GM19455 (cell line): ENCODE results near the gene GPR158.

Experiments
- ATAC-seq: cut with Tn5 transposase; IDR thresholded peaks from one replicate; pipeline ENCODE4 v1.9.1; 2021; ENCODE audit not compliant: unreplicated experiment

Gene GPR158

DNA sequence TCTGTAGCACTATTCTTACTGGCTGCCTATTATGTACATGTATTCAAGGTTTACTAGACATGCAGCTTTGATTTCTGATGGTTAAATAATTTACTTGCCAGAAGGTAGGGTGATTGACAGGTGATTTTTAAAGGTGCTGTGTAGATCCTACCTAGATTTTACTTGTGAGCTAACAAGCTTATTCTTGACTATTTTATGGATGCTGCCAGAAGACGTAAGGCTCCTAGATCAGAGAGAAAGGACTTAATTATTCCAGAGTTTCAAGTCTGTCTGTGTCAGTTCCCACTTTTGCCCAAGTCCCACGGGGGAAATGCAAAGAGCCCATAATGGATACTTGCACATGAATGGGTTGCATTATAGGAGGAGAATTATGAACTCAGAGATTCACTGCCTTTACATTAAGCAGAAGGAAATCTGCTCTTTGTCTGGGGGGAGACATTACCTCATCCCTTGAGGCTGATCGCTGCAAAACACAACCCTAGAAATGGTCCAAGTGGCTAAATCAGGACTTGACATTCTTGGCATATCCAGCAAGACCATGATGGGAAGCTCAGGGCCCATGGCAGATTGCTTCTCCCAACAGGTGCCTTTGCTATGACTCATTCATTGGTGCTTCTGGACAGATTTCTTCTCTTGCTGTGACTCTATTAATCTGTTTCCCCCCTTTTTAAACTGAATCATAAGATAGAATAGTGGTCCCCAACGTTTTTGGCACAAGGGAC lies 32.1 kb downstream of the GPR158 start:
- no peak for ATAC-seq

DNA sequence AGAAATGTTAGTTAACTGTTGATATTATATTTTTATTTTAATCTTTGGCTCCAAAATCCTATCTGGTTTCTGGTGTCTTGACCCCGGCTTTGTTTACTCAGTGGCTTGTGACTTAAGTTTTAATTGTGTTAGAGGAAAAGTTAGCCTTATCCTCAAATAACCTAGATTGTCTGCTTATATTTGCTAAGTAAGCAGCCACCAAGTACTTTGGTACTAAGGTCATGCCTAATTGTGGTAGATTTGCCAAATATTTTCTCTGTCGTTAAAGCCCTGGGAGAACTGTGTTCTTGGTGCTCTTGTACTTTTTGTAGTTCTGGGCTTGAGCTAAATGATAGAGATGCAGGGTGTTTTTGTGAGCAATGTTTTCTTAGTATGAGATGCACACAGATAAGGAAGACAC lies 34.8 kb downstream of the GPR158 start:
- ATAC-seq: no peak

DNA sequence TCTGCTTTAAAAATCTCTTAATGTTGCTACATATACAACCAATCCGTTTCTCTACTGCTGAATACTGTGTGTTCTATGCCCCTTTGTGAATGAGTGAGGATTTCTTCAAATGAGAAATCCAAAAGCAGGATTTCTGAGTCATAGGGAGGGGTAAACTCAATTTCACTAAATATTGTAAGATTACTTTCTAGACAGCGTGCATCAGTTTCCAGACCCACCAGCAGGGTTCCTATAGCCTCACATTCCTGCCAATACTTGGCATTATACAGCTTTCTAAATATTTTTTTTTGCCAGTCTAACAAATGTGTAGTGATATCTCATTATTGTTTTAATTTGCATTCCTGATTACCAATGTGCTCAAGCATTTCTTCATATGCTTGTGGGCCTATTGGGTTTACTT lies 35.5 kb downstream of the GPR158 start:
- no peak for ATAC-seq

DNA sequence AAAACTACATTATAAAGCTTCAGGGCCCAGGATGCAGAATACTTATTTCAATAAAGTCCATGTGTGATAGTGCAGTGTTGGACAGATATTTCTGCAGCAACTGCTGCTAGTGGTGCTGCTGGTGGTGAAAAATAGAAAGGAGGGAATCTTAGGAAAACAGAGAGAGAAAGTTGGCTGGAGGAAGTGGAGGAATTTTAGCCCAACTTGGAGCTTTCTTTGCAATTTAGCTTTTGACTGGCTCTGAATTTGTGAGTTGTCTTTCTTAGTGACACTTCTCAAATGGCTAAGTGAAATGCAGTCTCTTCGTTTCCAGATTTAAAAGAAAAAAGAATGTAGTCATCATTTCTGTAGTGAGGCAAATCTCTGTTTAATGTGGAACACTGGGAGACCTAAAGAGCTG lies 45.4 kb downstream of the GPR158 start:
- no peak for ATAC-seq

DNA sequence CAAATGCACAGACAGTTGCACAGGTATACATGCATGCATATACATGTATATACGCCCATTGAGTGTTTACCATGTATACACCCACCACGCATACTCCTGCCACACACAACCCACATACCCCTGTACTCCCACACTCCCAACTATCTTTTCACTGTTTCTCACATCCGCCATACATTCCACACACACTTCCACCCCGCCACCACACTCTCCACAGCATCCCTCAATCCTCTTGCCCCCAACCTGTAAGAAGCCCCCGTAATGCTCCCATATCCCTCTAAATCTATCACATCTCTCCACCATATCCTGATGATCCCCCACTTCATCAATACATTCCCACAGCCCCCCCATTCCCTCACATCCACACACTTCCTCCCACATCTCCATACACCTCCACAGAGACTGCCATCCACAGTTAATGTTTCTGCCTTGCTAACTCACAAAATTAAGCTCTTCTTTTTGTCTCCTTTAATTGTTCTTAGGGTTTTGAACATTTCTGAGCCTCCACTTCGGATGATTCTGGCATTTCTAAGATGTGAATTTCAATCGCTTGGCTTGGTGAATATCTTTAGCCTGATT lies 47.4 kb downstream of the GPR158 start:
- ATAC-seq: no peak

DNA sequence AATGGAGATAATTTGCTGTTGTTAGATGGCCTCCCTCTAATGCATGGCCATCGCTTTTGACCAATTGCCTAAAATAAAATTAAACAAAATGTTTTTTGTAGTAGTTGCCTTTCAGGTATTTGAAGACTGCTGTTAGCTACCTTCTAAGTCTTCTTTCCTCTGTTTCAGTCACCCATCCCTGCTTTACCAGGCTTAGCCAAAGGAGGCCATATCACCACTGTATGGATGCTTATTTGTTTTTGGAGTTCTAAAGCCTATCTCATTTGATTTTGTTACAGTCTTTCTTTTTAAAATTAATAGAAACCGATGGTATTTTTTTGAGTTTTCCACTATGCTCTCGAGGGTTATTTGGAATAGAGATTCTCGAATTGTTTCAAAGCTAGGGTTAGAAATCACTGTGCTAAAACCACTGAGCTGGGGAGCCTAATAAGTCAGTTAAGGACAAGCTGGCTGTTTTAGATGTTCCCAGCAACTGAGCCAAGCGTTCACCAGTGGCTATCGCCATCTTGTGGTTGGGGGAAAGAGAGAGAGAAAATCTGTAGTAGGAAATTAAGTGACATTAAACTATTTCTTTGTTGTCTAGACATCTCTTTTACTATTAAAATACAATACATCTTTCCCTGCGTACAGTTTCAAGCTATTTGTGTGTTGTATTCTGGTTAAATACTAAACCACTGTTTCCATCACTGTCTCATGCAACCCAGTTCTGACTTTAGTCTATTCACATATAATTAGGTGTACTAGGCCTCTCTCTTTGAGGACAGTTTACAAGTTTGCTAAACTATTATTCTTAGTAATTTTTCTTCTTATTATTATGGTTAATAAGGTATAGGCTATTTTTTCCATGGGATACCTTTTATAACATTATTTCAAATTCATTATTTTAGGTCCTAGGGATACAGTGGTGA lies 52.2 kb downstream of the GPR158 start:
- ATAC-seq: no peak

DNA sequence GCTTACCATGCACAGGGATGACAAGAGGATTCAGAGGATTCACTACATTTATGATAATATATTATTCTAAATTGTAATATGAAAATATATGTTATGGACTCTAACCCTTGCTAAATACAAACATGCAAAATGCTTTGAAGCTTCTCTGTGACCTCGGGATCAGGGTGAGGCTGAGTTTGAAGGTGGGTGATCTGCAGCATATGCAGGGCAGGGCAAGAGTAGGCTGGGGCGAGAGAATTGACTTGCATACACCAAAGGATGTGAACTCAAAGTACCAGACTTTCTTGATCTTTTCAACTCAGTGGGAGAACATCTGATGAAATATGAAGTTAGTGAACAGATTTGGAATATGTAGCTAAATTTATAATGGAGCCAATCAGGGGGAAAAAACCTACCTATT lies 57.0 kb downstream of the GPR158 start:
- no peak for ATAC-seq

DNA sequence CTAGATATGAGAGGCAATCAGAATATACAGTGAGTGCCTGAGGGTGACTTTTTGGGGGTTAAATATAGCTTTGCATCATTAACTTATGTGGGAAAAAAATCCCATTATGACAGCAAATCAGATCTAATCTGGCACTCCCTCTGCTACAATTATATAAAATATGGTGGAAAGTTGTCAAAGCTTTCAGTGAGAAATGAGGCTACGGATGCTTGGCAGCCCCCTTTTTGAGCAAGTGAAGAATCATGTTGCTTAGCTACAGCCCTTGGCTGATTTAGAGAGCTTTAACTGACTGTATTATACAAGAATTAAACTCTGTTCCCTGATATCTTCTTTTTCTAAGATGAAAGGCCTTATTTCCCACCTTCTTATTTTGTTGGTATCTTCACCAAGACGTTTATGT lies 57.4 kb downstream of the GPR158 start:
- ATAC-seq: no peak

DNA sequence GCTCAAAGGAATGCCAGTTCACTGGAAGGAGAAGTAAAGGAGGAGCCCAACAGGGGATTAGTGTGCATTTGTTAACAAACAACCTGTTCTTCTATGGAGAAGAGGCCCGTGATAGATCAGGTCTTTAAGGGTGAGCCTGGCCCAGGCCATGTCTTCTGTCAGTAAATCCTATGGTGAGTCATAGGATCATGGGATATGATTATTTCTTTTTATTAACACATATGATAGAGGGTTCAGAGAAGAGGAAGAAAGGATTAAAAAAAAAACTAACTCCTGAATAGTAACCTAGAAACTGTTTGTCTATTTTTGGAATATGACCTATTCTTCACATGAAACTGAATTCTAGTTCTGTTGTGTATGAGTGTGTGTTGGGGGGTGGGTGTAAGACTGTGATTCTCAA lies 70.4 kb downstream of the GPR158 start:
- ATAC-seq: no peak

DNA sequence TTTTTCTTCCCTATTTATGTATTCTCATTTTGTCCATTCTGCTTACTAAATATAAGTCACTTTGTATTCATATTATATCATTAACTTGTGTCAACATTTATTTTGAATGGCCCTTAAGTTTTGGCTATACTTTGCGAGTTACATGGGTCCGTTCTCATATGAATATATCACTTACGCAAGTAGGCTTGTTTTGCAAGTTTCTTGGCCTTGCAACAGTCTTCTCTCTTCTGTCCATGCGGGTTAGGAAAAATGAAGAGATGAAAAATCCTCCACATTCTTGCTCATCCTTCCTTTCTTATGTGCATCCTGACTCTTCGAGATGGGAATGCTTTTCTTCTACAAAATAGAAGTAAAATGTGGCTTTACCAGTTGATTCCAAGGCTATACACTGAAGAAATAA lies 82.8 kb downstream of the GPR158 start:
- ATAC-seq: no peak

DNA sequence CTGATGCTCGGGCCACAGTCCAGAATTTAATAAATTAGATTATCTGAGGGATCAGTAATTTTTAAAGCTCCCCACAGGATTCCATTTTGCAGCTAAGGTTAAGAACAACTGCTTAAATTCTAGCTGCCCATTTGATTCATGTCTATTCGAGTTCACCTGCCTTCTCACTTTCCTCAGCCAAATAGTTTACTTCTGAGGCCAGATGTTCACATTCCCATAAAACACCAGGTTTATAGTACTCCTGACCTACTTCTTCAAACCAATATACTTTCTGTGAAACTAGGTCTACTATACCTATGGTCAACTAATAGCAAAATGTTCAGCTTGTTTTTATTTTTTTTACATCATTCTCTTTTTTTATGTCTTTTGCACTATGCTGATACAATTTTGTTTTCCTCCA lies 86.3 kb downstream of the GPR158 start:
- no peak for ATAC-seq

DNA sequence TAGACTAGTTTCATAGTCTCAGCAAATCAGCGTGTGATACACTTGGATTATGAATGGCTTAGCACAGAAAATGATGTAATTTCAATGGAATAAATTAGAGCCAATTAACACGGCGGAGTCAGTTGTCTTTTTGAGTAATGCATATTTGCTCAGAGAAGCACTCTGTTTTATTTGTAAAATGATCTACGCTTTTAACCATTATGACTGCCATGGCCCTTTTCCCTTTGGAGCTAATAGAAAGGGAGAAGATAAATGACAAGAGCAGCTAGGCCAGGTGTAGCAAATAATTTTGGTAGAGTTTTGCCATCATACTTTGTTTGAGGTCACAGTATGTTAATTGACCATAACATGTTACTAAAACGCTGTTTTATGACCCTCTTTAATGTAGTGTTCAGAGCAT lies 86.8 kb downstream of the GPR158 start:
- no peak for ATAC-seq

DNA sequence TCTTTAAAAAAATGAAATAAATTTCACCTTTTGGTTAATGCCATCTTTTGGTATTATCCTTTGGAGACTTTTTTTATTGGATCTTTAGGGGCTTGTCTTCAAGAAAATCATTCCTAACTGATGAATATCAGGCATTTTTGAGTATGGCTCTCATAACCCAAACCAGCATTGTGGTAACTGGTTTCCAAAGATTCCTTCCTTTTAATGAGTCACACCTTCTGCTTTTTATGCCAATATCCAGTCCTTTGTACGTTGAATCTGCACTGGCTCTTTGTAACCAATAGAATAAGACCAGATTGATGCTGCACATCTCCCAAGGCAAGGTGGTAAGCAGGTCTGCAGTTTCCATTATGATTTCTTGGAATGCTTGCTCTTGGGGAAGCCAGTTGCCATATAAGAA lies 89.1 kb downstream of the GPR158 start:
- no peak for ATAC-seq

DNA sequence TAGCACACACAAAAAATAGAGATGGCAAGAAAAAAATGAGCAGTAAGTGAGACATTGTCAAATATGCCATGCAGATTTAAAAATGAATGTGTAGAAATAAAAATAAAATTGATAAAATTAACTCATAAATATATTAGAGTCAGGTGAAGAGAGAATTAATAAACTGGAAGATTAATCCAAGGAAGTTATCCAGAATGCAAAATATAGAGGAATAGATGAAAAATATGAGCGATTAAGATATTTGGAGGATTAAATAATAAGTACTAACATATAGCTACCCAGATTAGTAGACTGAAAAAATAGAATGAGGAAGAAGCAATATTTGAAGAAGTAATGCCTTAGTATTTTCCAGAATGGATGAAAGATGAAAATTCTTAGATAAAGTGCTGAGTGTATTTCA lies 103.4 kb downstream of the GPR158 start:
- no peak for ATAC-seq

DNA sequence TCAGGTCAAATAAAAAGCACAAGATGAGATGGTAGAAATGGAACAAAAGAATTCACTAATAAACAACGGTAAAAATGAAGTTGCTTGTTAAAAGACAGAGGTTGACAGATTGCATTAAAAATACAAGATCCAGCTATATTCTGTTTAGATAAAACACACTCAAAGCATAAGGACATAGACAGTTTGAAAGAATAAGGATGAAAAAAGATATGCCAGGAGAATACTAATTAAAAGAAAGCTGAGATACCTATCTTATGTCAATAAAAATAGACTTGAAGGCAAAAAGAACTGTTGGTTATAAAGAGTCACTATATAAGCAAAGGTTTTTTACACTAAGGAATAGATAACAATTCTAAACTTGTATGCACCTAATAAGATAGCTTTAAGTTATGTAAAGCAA lies 105.3 kb downstream of the GPR158 start:
- ATAC-seq: no peak

DNA sequence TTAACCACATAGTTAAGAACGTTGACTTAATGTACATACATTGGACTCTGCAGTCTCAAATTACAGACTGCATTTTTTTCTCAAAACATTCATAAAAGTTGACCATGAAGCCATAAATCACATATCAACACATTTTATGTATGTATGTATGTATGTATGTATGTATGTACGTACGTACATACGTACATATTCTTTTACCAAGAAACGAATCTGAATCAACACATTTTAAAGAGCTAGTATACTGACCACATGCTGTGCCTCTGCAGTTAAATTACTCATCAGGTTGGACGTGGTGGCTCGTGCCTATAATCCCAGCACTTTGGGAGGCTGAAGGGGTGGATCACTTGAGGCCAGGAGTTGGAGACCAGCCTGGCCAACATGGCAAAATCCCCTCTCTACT lies 105.8 kb downstream of the GPR158 start:
- ATAC-seq: no peak

DNA sequence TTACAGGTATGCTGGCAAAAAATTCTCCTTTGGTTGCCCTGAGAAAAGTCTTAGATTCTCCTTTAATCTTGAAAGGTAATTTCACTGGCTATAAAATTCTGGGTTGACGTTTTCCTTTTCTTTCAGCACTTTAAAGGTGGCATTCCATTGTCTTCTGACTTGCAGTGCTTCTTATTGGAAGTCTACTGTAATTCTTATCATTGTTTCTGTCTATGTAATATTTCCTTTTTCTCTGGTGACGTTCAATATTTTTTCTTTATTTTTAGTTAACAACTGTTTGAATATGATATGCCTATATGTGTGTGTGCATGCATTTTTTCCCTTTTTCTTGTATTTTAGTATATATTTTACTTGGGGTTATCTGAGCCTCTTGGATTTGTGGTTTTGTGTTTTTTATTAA lies 111.0 kb downstream of the GPR158 start:
- no peak for ATAC-seq

DNA sequence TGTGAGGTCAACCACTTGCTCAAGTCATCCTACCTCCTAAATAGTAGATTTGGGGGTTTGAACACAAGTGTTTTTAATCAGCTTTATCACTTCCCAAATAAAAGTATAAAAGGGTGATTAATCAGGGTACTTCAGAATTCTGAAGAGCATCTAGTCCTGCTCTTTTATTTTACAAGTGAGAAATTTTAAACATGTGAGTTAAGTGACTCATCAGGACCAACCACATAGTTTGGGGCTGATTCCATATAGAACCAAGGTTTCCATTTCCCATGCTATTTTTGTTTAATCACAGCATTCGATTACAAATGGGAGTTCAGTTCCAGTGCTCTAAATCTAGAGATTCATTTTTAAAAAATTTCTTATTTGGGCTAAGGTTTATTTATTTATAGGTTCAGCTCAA lies 113.4 kb downstream of the GPR158 start:
- no peak for ATAC-seq

DNA sequence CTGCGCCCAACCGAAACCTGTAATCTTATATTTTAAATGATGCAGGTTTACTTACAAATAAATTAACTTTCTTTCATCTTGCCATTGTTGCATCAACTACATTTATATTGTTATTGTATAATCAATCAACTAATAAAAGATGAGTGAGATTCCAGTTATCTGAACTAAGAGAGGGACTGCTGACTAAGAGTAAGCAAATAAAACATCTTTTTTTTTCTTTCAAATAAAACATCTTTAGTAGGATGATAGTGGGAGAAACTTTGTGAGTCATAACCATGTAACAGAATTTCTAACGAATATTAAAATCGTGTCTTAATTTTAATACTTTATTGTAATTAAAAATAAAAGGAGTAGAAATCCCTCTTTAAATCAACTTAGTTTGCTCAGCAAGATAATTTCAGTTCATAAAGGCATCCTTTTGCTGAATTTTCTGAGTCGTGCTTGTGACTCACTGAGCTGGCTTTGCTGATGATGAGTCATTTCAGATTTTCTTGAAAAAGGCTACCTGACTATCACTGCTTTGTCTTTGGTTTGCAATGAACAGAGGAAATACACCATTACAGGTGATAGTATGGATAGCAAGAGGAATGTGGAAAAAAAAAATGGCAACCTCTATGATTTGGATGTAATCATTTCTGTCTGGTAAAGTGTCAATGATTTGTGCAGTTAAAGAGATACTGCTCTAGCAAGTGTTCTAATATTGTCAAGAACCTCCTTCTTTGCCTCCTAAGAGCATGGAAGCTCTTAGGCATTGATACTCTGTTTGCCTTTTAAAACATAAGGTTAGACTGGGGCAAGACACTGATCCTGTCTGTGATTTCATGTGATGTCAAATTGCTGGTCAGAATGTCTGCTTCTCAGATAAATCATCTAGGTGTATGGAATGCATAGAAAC lies 119.5 kb downstream of the GPR158 start:
- ATAC-seq: no peak

DNA sequence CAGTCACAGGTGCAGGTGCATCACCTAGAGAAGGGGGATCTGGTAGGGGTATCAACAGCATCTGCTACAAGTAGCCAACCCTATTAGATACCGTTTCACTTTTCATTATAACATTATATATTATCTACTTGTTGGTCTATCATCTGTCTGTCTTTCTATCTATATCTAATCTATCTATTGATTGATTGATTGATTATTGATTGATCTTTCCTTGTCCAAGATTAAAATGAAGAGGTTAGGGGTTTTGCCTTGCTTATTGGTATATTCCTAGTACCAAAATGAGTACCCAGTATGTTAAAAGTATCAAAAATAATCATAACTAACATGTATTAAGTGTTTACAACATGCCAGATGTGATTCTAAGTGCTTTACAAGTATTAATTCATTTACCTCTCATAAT lies 121.5 kb downstream of the GPR158 start:
- ATAC-seq: no peak

DNA sequence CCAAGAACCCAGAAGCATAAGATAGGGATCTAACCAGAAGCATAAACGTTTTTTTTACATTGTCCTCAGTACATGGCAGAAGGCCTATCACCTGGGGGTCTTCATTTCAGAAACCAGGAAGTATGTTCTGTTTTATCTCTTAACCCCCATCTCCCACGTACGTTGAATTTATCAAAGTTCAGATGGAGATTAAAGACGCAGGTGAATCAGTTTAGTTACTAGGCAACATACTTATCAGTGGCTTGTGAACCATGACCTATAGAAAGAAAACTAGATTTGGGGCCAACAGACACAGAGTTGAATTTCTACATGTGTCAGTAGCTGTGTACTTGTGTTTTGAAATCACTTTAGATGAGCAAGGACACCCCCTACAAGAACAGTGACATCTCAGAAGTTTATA lies 122.7 kb downstream of the GPR158 start:
- no peak for ATAC-seq
